ENCODE measurements around the gene LDB1. TPM values are rescaled to one million over a fixed set of nuclear protein-coding genes. Genes with fewer than 3 reads are reported as not detected.

The LDB1 gene
- total and polyA plus RNA-seq, 10 of the 15 experiments (the other 5 are each of a cell fraction or from before 2014, with no cell fraction given) = 1.7 to 71.5 (median 36.9) TPM

DNA sequence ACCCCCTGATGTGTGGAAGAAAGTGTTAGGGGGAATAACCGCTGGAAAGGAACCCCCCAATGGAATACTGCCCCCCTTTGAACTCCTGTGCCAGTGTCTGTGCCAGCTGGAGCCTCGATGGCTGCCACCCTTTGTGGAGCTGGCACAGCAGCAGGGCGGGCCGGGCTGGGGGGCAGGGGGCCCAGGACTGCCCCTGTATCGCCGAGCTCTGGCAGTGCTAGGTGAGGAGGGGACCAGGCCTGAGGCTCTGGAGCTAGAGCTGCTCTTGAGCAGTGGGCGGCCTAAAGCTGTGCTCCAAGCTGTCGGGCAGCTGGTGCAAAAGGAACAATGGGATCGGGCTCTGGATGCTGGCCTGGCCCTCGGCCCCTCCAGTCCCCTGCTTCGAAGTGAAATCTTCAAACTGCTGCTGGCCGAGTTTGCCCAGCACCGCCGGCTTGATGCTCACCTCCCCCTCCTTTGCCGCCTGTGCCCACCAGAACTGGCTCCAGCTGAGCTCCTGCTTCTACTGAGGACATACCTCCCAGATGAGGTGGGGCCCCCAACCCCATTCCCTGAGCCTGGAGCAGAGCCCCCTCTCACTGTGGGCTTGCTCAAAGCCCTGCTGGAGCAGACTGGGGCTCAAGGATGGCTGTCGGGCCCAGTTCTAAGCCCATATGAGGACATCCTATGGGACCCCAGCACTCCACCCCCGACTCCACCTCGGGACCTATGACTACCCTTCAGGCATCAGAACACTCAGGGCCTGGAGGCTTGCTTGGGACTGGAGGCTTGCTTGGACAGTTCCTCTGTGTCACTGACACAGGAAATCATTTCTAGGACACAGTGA is 52.9 kb downstream of the LDB1 start:
- Histone ChIP-seq H3K27ac (ENCODE audit: control insufficient read depth, insufficient read depth) (no peak overlapping the region), H2AFZ (ENCODE audit: control insufficient read depth, low read depth, low read length) (no peak overlapping the region), H3K79me2 (ENCODE audit: control insufficient read depth, insufficient read depth, low read length) (peaks cover 20% of the 10 kb centered on the region), H3K27me3 (replicated peaks in 1 of 2; ENCODE audit: control insufficient read depth in 2 of 2, insufficient read depth in 2 of 2, low read length in 1 of 2) (no peaks in the 10 kb centered on the region), H4K20me1 (ENCODE audit: control insufficient read depth, insufficient read depth) (no peaks in the 10 kb centered on the region), H3K4me1 (ENCODE audit: control insufficient read depth, insufficient read depth, low read length) (peaks cover 7% of the 10 kb centered on the region), H3K36me3 (ENCODE audit: control insufficient read depth in 2 of 2, insufficient read depth in 2 of 2, low read length in 1 of 2) (no peaks in the 10 kb centered on the region), H3K9ac (ENCODE audit: control insufficient read depth, insufficient read depth, low read length) (peak overlapping the region; percentile 8; the same call in 1 of the 2 replicates), H3K4me3 (peak overlapping the region; percentile 90; the same call in 1 of the 2 replicates), H3K9me3 (replicated peaks; ENCODE audit: control insufficient read depth, insufficient read depth, low read length) (no peaks in the 10 kb centered on the region), H3K4me2 (ENCODE audit: control insufficient read depth, insufficient read depth) (peak overlapping the region; percentile 96)
- in situ Hi-C loops (cut with MboI) = no loop called here
- ChIA-PET SMC1A (ENCODE audit: uncharacterized antibody, unreplicated experiment) (interaction anchor here (1.3 to 3.7 kb wide), 5 partner anchors 15 to 286 kb away, joined by 3 to 27 read pairs (median 6); no protein-coding TSS in a partner anchor), CTCF (interaction anchor here (0.9 to 12.2 kb wide), 15 partner anchors 11 to 465 kb away, joined by 3 to 159 read pairs (median 4); partner anchors contain the start of gene ARMH3), POLR2A (interaction anchor here (0.5 to 2.2 kb wide), 5 partner anchors 11 to 373 kb away, joined by 3 to 6 read pairs (median 4); partner anchors contain the start of gene ARMH3), RAD21 (ENCODE audit: unreplicated experiment) (interaction anchor here (1.4 to 7.7 kb wide), 3 partner anchors 57 to 227 kb away, joined by 4 to 82 read pairs (median 20); no protein-coding TSS in a partner anchor)
- DNase-seq (ENCODE audit: low read depth, low spot score) = no peak
- BruUV-seq (replicated peaks) = no TSS peak
- intact Hi-C loops (cut with micrococcal nuclease; ENCODE audit: unreplicated experiment) = no loop called here
- TF ChIP-seq RAD21 (IDR thresholded peaks at IDR 0.05; ENCODE audit: insufficient read depth, low read depth, low read length) (no peak), E2F8 (IDR thresholded peaks at IDR 0.05; ENCODE audit: low read depth, partially characterized antibody) (no peak), CREB1 (IDR thresholded peaks at IDR 0.05; ENCODE audit: low read depth) (no peak), FOXK2 (IDR thresholded peaks at IDR 0.05) (no peak), TCF12 (IDR thresholded peaks at IDR 0.05; ENCODE audit: low read depth, low read length) (no peak), LARP7 (IDR thresholded peaks at IDR 0.05) (no peak), DPF2 (IDR thresholded peaks at IDR 0.05) (no peak)
- TF ChIP-seq, protein P1, sequence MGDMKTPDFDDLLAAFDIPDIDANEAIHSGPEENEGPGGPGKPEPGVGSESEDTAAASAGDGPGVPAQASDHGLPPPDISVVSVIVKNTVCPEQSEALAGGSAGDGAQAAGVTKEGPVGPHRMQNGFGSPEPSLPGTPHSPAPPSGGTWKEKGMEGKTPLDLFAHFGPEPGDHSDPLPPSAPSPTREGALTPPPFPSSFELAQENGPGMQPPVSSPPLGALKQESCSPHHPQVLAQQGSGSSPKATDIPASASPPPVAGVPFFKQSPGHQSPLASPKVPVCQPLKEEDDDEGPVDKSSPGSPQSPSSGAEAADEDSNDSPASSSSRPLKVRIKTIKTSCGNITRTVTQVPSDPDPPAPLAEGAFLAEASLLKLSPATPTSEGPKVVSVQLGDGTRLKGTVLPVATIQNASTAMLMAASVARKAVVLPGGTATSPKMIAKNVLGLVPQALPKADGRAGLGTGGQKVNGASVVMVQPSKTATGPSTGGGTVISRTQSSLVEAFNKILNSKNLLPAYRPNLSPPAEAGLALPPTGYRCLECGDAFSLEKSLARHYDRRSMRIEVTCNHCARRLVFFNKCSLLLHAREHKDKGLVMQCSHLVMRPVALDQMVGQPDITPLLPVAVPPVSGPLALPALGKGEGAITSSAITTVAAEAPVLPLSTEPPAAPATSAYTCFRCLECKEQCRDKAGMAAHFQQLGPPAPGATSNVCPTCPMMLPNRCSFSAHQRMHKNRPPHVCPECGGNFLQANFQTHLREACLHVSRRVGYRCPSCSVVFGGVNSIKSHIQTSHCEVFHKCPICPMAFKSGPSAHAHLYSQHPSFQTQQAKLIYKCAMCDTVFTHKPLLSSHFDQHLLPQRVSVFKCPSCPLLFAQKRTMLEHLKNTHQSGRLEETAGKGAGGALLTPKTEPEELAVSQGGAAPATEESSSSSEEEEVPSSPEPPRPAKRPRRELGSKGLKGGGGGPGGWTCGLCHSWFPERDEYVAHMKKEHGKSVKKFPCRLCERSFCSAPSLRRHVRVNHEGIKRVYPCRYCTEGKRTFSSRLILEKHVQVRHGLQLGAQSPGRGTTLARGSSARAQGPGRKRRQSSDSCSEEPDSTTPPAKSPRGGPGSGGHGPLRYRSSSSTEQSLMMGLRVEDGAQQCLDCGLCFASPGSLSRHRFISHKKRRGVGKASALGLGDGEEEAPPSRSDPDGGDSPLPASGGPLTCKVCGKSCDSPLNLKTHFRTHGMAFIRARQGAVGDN (IDR thresholded peaks at IDR 0.05) = no peak
- TF ChIP-seq, protein P2, sequence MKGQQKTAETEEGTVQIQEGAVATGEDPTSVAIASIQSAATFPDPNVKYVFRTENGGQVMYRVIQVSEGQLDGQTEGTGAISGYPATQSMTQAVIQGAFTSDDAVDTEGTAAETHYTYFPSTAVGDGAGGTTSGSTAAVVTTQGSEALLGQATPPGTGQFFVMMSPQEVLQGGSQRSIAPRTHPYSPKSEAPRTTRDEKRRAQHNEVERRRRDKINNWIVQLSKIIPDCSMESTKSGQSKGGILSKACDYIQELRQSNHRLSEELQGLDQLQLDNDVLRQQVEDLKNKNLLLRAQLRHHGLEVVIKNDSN (IDR thresholded peaks at IDR 0.05; ENCODE audit: borderline replicate concordance, extremely low read length, insufficient read depth, low read depth, low read length) = no peak
- 92% methylated on average over 18 of the region's 18 CpGs for WGBS (ENCODE audit: insufficient coverage, insufficient replicate concordance, low lambda C conversion rate, missing lambda C conversion rate)
- no peak for FAIRE-seq
- no peak for ATAC-seq

Measured in GM12878 (cell line).